DLD1 (cell line): ENCODE results near the gene BTN1A1.

Experiments used
- in situ Hi-C: cut with HindIII; loops from 2 replicates; pipeline ENCODE4 v1.10.0; 2017; ENCODE audit warnings: low sequenced_read_pairs

Gene BTN1A1

DNA sequence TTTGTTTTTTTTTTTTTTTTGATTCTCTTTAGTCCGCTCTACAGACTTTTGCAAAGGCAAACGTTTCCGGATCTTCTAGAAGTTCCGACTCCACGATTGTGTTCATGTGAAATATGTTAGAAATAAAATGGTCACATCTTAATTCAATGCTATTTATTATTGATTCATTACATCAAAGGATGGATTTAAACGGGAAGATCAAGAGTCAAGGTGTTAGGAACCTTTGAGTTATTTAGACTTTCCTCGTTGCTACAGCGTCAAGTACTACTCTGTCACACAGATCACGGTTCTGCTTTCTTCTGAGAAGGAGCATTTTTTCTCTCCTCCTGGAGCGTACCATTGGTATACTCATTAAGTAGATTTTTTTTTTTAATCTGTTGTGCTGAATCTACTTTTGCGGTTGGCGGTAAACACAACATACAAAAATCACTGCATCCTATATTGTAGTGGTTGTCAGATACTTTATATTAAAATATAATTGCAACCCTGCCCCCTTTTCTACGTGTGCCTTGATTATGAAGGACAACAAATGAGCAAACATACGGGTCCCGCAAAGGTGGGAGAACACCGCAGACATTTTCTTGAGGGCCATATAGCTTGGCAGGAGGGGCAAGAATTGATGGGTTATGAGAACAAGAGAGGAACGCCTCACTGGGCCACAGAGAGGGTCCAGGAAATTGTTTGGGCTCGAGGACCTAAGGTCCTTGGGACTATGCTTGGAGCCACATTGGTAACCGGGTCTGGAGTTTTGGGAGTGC, 55.6 kb downstream of the BTN1A1 start:
- in situ Hi-C loops: no loop called here

DNA sequence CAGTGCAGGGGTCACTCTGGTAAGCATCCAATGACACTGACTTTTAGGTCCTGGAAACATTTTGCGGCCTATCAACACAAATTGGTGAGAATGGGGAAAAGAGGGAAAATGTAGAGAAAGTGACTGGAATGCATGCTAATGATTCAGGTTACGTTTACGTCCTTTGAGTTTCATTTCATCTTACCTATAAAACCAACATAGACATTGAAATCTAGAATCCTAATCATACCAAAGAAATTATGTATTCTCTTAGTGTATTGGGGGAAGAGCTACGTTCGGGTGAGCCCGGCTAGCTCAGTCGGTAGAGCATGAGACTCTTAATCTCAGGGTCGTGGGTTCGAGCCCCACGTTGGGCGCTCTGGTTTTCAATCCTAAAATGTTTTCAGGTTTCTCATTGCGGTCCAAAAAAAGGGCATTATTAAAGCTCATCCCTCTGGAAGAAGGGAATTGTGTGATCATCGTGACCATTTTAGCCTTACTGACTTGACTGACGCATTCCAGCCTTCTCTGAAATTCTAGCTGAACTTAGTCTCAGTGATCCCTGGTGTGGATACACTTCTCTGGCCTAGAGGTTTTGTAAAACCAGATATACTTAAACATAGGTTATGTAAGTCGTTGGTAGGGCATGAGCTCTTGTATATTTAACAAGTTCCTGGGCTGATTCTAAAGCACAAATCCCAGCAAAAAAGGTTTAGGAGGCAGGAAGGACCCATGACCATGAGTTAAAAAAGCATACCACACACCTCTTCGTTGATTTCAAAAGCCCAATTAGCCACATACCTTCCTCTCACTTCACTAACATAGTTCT, 56.4 kb downstream of the BTN1A1 start:
- in situ Hi-C loops: no loop called here
